ENCODE data around the gene ANKRD6.

- no peak for TF ChIP-seq CTCF (IDR thresholded peaks at IDR 0.05; ENCODE audit: insufficient read depth, low read length, poor library complexity, severe bottlenecking)
- TF ChIP-seq EZH2phosphoT487 (conservative IDR thresholded peaks at IDR 0.05; ENCODE audit: low read length), result no peak
These were observed 34.0 kb upstream of the ANKRD6 start for GRCh38 chr6:89398762-89399525.
